GM21723 (cell line): Measurements from ENCODE around the gene POLR1E.

ENCODE experiments used
- ATAC-seq: cut with Tn5 transposase; IDR thresholded peaks from one replicate; pipeline ENCODE4 v1.9.1; 2021; ENCODE audit warnings: mild to moderate bottlenecking, moderate library complexity; ENCODE audit not compliant: unreplicated experiment

Gene POLR1E

DNA sequence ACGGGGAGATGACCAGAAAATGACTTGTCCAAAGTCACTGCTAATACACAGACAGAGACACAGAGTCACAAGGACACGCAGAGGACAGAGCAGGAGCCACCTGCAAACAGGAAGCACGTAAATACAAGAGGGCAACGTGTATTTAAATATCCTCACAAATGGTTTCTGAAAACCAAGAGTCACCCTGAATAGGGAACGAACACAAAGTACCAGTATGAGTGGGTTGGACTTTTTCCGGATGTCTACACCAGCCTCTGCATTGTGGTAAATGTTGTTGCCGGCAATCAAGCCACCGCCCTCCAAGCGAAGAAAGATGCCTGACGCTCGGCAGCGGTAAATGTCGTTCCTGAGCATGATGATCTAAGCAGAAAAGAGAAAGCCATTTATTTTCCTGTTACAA lies 46.0 kb downstream of the POLR1E start:
- ATAC-seq = peak; percentile 75

DNA sequence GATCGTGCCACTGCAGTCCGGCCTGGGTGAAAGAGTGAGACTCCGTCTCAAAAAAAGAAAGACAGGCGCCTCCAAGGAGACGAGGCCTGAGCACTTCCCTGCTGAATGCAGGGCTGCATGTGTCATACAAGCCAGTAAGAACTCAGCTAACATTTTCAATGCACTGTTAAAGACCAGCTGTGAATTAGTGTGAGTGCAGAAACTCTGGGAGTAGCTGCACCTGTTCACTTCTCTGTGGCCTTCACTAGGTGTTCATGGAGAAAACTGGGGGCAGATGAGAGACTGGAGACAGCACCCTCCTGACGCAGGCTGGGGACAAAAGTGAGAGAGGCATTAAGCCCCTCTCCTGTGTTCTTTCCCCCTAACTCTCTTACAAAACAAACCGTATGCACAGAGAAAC lies 48.7 kb downstream of the POLR1E start:
- ATAC-seq = no peak

DNA sequence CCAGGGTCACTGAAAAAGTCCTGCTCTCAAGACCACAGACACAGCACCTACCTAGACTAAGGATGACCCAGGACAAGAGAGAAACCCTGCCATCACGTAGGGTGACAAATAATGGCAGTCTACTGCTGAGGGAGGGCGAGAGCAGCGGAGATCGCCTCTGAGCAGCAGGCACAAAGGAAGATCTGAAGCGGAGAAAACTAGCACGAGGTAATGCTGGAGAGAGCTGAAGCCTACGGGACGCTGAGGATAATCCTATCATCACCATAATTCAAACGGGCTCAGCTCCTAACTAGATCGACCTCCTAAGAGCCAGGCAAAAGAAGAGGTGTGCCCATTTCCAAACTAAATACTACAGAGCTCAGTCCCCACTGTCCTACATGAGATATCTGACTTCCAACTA lies 49.2 kb downstream of the POLR1E start:
- no peak for ATAC-seq

DNA sequence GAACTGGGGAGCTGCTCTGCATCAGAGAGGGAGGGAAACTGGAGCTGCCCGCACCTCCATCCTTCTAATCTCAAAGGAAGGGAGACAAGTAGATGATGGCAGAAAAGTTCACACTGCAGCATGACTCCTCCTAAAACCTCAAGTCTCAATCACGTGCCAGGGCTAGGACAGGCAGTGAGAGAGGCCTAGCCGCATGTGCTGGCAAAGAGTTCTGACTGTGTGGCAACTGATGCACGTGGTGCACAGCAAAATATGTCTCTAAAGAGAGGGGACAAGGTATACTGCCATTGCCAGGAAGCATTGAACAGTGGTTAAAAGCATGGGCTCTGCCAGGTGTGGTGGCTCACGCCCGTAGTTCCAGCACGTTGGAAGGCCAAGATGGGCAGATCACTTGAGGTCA lies 52.4 kb downstream of the POLR1E start:
- ATAC-seq = no peak

DNA sequence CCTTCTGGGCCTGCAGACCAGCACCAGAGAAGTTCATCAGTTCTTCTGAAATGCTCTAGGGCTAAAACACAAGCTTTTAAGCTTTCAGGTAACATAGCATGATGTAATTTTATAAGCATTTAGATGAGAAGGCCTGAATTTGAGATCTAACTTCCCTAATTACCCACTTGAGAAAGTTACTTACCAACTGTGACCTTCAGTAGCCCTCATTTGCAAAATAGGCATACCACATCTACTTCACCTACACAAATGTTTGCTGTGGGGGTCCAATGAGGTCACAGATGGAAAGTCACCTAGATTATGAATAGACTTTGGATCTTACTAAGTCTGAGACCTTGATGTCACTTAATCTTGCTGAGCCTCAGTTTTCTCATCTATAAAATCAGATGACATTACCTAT lies 53.9 kb downstream of the POLR1E start:
- ATAC-seq = no peak

DNA sequence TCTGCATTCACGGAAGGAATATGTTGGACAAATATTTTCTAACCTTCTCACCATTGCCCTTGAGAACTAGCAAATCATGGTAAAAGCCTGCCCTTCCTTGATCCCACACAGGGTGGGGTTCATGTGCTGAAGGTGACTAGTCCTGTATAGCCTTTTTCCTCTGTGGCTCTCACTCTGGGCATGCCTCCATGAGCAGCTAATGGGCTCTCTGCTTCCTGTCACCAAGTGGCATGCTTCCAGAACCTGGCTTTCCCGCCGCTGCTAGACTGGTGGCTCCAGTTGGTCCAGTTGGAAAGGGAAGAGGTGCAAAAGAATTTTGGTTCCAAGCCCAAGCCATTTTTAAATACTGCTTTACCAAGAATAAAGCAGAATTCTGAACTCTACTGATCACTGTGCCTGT lies 54.9 kb downstream of the POLR1E start:
- ATAC-seq = no peak

DNA sequence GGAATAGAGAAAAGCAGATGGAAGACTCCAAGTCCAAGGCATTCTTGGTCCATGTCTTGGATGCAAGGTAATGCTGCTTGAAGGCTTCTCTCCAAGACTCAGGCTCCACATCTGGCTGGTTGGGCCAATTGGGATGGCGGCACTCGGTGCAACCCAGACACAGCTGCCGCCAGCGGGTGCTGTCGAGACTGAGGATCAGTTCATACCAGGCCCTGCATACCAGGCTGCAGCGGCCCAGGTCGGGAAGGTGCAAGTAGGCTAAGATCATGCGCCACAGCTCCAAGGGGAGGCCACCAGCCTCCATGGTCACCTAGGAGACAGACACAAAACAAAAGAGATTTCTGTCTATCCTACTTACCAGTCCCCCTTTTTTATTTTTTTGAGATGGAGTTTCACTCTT lies 55.7 kb downstream of the POLR1E start:
- ATAC-seq = no peak

DNA sequence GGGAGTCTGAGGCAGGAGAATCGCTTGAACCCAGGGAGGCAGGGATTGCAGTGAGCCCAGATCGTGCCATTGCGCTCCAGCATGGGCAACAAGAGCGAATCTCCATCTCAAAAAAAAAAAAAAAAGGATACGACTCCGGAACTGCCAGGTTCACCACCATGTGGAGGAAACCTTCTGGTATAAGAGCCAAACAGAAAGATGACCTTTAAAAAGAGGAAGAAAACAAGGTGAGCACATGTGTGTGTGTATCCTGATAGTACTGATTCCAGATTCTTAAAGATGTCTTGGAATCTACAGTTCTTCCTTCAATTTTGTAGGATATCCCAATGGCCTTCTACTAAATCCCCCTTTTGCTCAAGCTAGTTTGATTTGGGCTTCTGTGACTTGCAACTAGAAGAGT lies 56.7 kb downstream of the POLR1E start:
- ATAC-seq = no peak

DNA sequence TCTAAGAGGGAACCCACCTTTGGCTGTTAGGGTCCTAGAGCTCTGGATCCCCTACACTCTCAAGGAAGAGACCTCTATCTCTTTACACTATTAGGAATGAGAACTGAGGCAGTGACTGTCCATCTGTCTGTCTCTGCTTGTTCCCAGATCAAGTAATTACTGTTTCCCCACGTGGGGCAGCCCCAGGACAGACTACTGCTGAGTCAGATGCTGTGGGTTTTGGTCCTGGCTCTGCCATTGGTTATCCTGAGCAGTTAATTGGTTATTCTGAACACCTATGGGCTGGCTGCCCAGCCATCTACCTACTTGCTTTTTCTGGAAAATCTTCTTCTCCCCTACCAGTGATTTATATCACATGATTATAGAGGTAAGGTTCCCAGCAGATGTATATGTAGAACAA lies 57.1 kb downstream of the POLR1E start:
- no peak for ATAC-seq

DNA sequence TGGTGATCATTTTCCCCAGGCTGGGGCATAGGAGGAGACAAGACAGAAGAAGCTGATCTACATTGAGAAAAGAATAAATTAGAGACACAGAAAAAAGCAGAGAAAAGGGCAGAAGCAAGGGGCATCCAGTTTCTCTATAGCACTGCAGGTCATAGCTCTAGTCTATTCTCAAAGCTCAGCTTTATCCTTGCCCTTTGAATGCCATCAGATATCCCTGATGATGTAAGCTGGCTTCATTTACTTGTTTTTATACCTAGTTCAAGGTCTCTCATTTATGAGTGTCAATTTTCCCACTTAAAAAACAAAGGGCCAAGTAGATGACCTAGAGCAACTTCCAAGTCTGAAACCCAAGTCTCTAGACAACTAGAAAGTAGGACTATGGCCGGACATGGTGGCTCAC lies 57.7 kb downstream of the POLR1E start:
- no peak for ATAC-seq

DNA sequence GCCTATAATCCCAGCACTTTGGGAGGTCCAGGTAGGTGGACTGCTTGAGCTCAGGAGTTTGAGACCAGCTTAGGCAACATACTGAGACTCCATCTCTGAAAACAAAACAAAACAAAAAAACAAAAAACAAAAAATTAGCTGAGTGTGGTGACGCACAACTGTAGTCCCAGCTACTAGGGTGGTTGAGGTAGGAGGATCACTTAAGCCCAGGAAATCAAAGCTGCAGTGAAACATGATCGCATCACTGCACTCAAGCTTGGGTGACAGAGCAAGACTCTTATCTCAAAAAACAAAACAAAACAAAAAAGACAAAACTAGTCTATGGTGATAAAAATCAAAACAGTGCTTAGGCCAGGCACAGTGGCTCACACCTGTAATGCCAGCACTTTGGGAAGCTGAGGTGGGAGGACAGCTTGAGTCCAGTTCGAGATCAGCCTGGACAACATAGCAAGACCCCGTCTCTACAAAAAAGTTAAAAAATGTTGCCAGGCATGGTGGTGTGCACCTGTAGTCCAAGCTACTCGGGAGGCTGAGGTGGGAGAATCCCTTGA lies 61.7 kb downstream of the POLR1E start:
- no peak for ATAC-seq

DNA sequence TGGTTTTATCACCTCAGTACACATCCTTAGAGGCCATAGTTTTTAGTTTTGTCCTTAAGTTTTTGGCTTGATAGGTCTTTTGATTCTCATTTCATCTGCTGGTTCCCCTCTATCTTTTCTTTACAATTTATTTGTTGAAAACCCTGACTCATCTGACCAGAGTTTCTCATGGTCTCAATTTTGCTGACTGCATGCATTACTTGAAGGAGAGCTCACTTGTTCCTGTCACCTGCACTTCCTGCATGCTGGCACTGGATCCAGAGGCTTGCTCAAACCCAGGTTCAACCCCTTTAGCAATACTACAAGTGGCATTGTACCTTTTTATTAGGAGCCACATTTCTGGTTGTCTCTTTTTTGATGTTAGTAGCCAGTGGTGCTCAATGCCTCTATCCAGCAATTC lies 63.8 kb downstream of the POLR1E start:
- no peak for ATAC-seq

DNA sequence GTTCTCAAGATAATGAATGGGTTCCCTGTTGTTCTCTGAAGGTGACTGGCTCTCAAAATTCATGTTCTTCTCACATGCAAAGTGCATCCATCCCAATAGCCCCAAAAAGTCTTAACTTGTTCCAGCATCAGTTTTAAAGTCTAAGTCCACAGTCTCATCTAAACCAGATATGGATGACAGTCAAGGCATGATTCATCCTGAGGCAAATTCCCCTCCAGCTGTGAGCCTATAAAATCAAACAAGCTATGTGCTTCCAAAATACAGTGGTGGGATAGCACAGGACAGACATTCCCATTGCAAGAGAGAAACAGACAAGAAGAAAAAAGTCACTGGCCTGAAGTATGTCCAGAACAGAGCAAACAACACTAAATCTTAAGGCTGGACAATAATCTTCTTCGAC lies 65.0 kb downstream of the POLR1E start:
- ATAC-seq = no peak

DNA sequence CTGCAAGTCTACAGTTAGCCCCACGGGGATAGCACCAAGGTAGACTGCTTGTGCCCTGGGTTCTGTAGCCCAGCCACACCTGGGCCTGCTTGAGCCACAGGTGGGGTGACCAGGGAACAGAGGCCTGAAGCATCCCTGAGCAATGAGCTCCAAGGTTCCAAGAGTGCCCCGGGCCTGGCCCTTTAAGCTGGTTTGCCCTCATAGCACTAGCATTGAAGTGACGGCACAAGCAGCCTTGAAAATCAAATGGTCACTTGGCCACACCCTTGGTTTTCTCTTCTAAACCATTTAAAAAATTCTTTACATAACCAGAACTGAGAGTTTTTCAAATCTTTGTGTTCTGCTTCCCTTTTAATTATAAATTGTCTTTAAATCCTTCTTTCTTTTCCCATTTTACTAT lies 65.7 kb downstream of the POLR1E start:
- ATAC-seq = no peak

DNA sequence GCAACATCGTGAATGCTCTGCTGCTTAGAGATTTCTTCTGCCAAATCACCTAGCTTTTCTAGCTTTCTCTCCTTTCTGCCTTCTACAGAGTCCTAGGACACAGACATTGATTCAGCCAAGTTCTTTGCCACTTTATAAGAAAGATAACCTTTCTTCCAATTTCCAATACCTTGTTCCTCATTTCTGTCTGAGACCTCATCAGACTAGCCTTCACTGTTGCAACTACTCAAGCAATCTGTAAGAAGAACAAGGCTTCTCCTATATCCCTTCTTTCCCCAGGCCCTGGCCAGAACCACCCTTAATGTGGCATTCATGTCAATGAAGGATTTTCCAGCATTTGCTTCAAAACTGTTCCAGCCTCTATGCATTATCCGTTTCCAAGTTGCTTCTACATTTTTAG lies 66.1 kb downstream of the POLR1E start:
- ATAC-seq = no peak
